SJSA1 (cell line): ENCODE measurements around the gene CDH2. TPM values are rescaled to one million over a fixed set of nuclear protein-coding genes. Genes with fewer than 3 reads are reported as not detected.

Experiments used
- DNase-seq, 2 experiments: peaks; one replicate each; pipeline ENCODE4 v3.0.0-alpha.2; 2015 to 2020; ENCODE audit warnings: low spot score in 2 of 2, low read depth in 1 of 2
- H3K27ac ChIP-seq: fragments of 250-450 bp; sonication (Bioruptor Pico); 2 replicates; pipeline ENCODE4 v1.5.1; 2020; ENCODE audit warnings: mild to moderate bottlenecking, moderate library complexity
- H3K27me3 ChIP-seq: fragments of 250-450 bp; sonication (Bioruptor Pico); replicated peaks from 2 replicates; pipeline ENCODE4 v1.5.1; 2020; ENCODE audit warnings: mild to moderate bottlenecking, moderate library complexity
- H3K36me3 ChIP-seq: fragments of 250-450 bp; sonication (Bioruptor Pico); 2 replicates; pipeline ENCODE4 v1.5.1; 2020; ENCODE audit warnings: mild to moderate bottlenecking
- H3K4me1 ChIP-seq: fragments of 250-450 bp; sonication (Bioruptor Pico); replicated peaks from 2 replicates; pipeline ENCODE4 v1.6.1; 2021; ENCODE audit warnings: mild to moderate bottlenecking
- H3K4me3 ChIP-seq: fragments of 250-450 bp; sonication (Bioruptor Pico); 2 replicates; pipeline ENCODE4 v1.5.1; 2020; ENCODE audit warnings: mild to moderate bottlenecking
- H3K9me3 ChIP-seq: fragments of 250-450 bp; sonication (Bioruptor Pico); replicated peaks from 2 replicates; pipeline ENCODE4 v1.5.1; 2020; ENCODE audit warnings: mild to moderate bottlenecking
- total RNA-seq: library from RNA; depleted of rRNA; stranded (reverse); fragments of >200 nt; shearing (Covaris generic); gene quantifications from 2 replicates; pipeline ENCODE4 v1.2.3, GENCODE V29; 2014

Gene CDH2
- total RNA-seq, 1 experiment from 2014 or later = 75.7 TPM

DNA sequence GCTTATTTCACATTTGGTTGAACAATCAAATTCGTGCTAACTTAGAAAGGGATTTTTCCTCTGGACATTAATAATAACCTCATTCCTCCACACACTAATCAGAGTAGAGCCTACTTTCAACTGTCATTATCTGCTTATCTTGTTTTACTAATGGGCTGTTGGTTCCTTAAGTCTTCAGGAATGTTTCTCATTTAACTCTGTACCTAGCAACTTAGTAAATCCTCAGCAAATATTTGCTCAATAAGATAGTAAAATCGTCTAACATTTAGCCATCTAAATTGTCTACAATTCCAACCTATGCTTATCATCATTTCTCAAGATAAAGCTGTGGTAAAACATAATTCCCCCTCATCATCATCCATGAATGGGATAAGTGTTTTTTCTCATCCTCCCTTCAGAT is 98.1 kb downstream of the CDH2 start:
- no peak overlapping the region for H3K4me3 ChIP-seq
- DNase-seq = no peak
- no peaks in the 10 kb centered on the region for H3K9me3 ChIP-seq
- H3K4me1 ChIP-seq = peaks cover 33% of the 10 kb centered on the region
- no peaks in the 10 kb centered on the region for H3K27me3 ChIP-seq
- no peak overlapping the region for H3K27ac ChIP-seq
- H3K36me3 ChIP-seq = no peaks in the 10 kb centered on the region

DNA sequence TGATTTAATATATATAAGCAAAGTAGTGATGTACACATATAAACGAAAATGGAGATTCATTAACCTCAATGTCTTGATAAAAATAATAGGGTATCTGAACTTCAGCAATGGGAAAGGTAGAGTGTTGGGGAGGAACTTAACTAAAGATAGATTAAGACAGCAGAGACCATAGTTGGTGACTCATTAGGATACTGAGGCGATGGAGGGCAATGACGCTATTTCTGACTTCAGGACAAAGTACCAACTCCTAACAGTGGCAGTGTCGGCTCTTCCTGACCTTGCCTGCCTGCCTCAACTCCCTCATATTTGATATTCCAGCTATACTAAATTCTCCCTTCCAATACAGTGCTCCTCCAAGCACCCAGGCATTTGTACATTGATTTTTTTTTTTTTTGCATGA is 98.6 kb downstream of the CDH2 start:
- no peak for DNase-seq
- Histone ChIP-seq H3K4me3 (no peak overlapping the region), H3K27me3 (no peaks in the 10 kb centered on the region), H3K4me1 (peaks cover 33% of the 10 kb centered on the region), H3K9me3 (no peaks in the 10 kb centered on the region), H3K36me3 (no peaks in the 10 kb centered on the region), H3K27ac (no peak overlapping the region)

- no peaks in the 10 kb centered on the region for H3K9me3 ChIP-seq
- H3K4me3 ChIP-seq = no peak overlapping the region
- H3K36me3 ChIP-seq = no peaks in the 10 kb centered on the region
- no peaks in the 10 kb centered on the region for H3K27me3 ChIP-seq
- peak in 1 of 2 experiments; percentile 39 for DNase-seq
- peaks cover 33% of the 10 kb centered on the region for H3K4me1 ChIP-seq
- H3K27ac ChIP-seq = no peak overlapping the region; the same call in 1 of the 2 replicates
These were observed 101.4 kb downstream of the CDH2 start for GRCh38 chr18:28075501-28075900.

GRCh38 chr18:28074076-28074475 is 102.9 kb downstream of the CDH2 start:
- no peaks in the 10 kb centered on the region for H3K9me3 ChIP-seq
- peaks cover 33% of the 10 kb centered on the region for H3K4me1 ChIP-seq
- H3K27me3 ChIP-seq = no peaks in the 10 kb centered on the region
- no peak overlapping the region for H3K4me3 ChIP-seq
- H3K36me3 ChIP-seq = no peaks in the 10 kb centered on the region
- no peak overlapping the region for H3K27ac ChIP-seq
- DNase-seq = no peak

GRCh38 chr18:28073658-28074057 is 103.3 kb downstream of the CDH2 start:
- no peak overlapping the region for H3K4me3 ChIP-seq
- no peaks in the 10 kb centered on the region for H3K9me3 ChIP-seq
- H3K27ac ChIP-seq = no peak overlapping the region
- DNase-seq = no peak
- no peaks in the 10 kb centered on the region for H3K27me3 ChIP-seq
- H3K4me1 ChIP-seq = peaks cover 30% of the 10 kb centered on the region
- no peaks in the 10 kb centered on the region for H3K36me3 ChIP-seq

DNA sequence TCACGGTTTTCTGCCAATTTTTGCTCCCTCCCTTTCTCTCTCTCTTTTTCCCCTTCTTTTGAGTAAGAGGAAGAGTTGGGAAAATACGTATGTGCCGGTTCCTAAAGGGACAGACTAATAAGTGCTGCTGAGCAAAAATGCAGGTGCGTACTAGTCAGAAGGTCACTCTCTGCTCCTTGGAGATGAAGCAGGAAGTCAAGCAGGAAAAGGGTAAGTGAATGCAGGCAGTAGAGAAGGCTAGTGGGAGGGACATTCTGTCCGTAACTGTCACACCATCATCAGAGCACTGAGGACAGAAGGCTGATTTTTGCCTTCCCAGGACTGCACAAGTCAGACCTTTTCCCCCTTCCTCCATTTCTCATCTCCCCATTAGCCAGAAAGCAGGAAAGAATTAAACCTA is 105.7 kb downstream of the CDH2 start:
- Histone ChIP-seq H3K4me1 (peaks cover 17% of the 10 kb centered on the region), H3K9me3 (0 out of 2 replicates have a peak, but pooled peaks cover 2% of the 10 kb centered on the region), H3K27me3 (no peaks in the 10 kb centered on the region), H3K4me3 (no peak overlapping the region), H3K27ac (no peak overlapping the region), H3K36me3 (no peaks in the 10 kb centered on the region)
- DNase-seq = no peak

GRCh38 chr18:28068207-28068606 is 108.7 kb downstream of the CDH2 start:
- Histone ChIP-seq H3K36me3 (no peaks in the 10 kb centered on the region), H3K27me3 (no peaks in the 10 kb centered on the region), H3K4me1 (peaks cover 34% of the 10 kb centered on the region), H3K9me3 (0 out of 2 replicates have a peak, but pooled peaks cover 2% of the 10 kb centered on the region), H3K4me3 (no peak overlapping the region), H3K27ac (no peak overlapping the region)
- DNase-seq = no peak

DNA sequence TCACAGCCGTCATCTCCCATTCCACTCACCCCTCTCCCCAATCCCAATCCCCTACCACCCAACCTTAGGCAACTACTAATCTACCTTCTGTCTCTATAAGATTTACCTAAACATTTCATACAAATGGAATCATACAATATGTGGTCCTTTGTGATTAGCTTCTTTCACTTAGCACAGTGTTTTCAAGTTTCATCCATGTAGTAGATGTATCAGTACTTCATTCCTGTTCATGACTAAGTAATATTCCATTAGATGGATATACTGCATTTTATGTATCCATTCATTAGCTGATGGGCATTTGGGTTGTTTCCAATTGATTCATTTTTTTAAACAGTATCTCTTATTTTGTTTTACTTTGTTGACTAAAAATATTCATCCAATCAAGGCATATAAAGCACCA is 109.6 kb downstream of the CDH2 start:
- Histone ChIP-seq H3K27me3 (no peaks in the 10 kb centered on the region), H3K27ac (no peak overlapping the region), H3K36me3 (no peaks in the 10 kb centered on the region), H3K9me3 (0 out of 2 replicates have a peak, but pooled peaks cover 2% of the 10 kb centered on the region), H3K4me1 (peaks cover 43% of the 10 kb centered on the region), H3K4me3 (no peak overlapping the region)
- DNase-seq = no peak

GRCh38 chr18:28065793-28066186 is 111.1 kb downstream of the CDH2 start:
- Histone ChIP-seq H3K4me3 (no peak overlapping the region), H3K27ac (peak overlapping the region; percentile 96)

GRCh38 chr18:28065031-28065792 is 111.7 kb downstream of the CDH2 start:
- Histone ChIP-seq H3K27ac (peak overlapping the region; percentile 96), H3K4me1 (peaks cover 43% of the 10 kb centered on the region), H3K36me3 (no peaks in the 10 kb centered on the region), H3K27me3 (no peaks in the 10 kb centered on the region), H3K9me3 (0 out of 2 replicates have a peak, but pooled peaks cover 2% of the 10 kb centered on the region), H3K4me3 (no peak overlapping the region)
- peak; percentile 57 to 89 for DNase-seq

More at GRCh38 chr18:28065793-28066186, 111.1 kb downstream of the CDH2 start:
- Histone ChIP-seq H3K9me3 (0 out of 2 replicates have a peak, but pooled peaks cover 2% of the 10 kb centered on the region), H3K36me3 (no peaks in the 10 kb centered on the region), H3K27me3 (no peaks in the 10 kb centered on the region), H3K4me1 (peaks cover 43% of the 10 kb centered on the region)
- no peak for DNase-seq

GRCh38 chr18:28063926-28064325 is 113.0 kb downstream of the CDH2 start:
- peaks cover 43% of the 10 kb centered on the region for H3K4me1 ChIP-seq
- H3K4me3 ChIP-seq = no peak overlapping the region
- DNase-seq = no peak
- H3K27me3 ChIP-seq = no peaks in the 10 kb centered on the region
- H3K9me3 ChIP-seq = 0 out of 2 replicates have a peak, but pooled peaks cover 2% of the 10 kb centered on the region
- no peaks in the 10 kb centered on the region for H3K36me3 ChIP-seq
- H3K27ac ChIP-seq = peak overlapping the region; percentile 96

DNA sequence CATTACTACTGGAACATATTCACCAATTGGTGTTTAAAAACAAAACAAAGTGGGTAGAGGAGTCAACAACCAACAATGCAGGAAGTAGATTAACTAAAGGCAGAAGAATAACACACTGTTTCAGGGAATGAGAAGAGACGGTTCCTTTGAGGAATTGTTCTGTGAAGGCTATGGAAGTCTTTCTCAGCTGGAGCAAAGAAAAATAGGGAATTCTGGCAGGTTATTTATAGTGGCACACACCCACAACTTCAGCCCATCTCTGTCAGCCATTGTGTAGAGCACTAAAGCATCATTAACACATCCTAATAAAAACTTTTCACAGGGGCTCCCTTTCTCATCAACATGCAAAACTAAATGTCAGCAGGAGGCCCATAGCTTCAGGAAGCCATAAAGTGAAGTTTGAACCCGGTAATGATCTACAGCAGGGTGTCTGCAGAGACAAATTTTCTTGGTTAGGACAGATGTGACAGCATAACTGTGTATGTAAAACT is 113.6 kb downstream of the CDH2 start:
- Histone ChIP-seq H3K36me3 (no peaks in the 10 kb centered on the region; the same call in 1 of the 2 replicates), H3K27me3 (no peaks in the 10 kb centered on the region), H3K4me3 (no peak overlapping the region), H3K27ac (peak overlapping the region; percentile 96), H3K4me1 (peaks cover 43% of the 10 kb centered on the region), H3K9me3 (0 out of 2 replicates have a peak, but pooled peaks cover 2% of the 10 kb centered on the region)
- DNase-seq = peak in 1 of 2 experiments; percentile 66

DNA sequence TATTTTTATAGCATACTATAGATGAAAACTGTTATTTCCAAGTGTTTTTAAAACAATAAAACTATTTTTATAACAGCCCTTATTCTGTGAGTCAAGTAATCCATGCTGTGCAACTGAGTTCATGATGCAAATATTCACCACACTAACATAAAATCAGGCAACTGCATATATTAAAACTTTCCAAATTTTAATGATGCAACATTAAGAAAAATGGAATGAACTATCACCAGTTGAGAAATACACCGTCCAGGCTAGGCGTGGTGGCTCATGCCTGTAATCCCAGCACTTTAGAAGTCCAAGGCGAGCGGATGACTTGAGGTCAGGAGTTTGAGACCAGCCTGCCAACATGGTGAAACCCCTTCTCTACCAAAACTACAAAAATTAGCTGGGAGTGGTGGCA is 114.5 kb downstream of the CDH2 start:
- 0 out of 2 replicates have a peak, but pooled peaks cover 2% of the 10 kb centered on the region for H3K9me3 ChIP-seq
- H3K36me3 ChIP-seq = no peaks in the 10 kb centered on the region; the same call in 1 of the 2 replicates
- peak overlapping the region; percentile 96 for H3K27ac ChIP-seq
- no peak for DNase-seq
- H3K27me3 ChIP-seq = no peaks in the 10 kb centered on the region
- H3K4me1 ChIP-seq = peaks cover 43% of the 10 kb centered on the region
- no peak overlapping the region for H3K4me3 ChIP-seq

- Histone ChIP-seq H3K4me3 (no peak overlapping the region), H3K36me3 (no peaks in the 10 kb centered on the region; the same call in 1 of the 2 replicates), H3K9me3 (no peaks in the 10 kb centered on the region), H3K27me3 (no peaks in the 10 kb centered on the region), H3K27ac (no peak overlapping the region), H3K4me1 (peaks cover 25% of the 10 kb centered on the region)
- DNase-seq = no peak
These were observed 117.1 kb downstream of the CDH2 start for GRCh38 chr18:28059861-28060260.
